Heart right ventricle (tissue), 16 donors: ENCODE measurements around the gene CISD2. TPM values are rescaled to one million over a fixed set of nuclear protein-coding genes. Genes with fewer than 3 reads are reported as not detected.
"Not testable (repeated sequence)": the region's sequence is repeated elsewhere in the genome, so short reads cannot be mapped to it uniquely, and the experiment has no call there.

Experiments
- ATAC-seq, 8 donors: fragments of 200-7000 bp; cut with Tn5 transposase; one replicate each; pipeline ENCODE4 v1.9.1; 2020; ENCODE audit warnings: mild to moderate bottlenecking in 8 of 8, moderate library complexity in 8 of 8, moderate number of reproducible peaks in 1 of 8
- DNase-seq, 2 donors: peaks; one replicate each; pipeline ENCODE4 v3.0.0-alpha.2; 2020
- H3K27ac ChIP-seq, 10 donors: fragments of 200-600 bp; sonication (generic) in 2 of 10; one replicate each; pipeline versions ENCODE4 v1.5.0 to v1.8.0; 2020 to 2022; ENCODE audit warnings: mild to moderate bottlenecking in 3 of 10
- H3K27me3 ChIP-seq, 7 donors: fragments of 200-600 bp; one replicate each; pipeline ENCODE4 v1.8.0; 2021 to 2022; ENCODE audit warnings: mild to moderate bottlenecking in 2 of 7
- H3K36me3 ChIP-seq, 9 donors: fragments of 200-600 bp; sonication (generic) in 1 of 9; one replicate each; pipeline versions ENCODE4 v1.5.0 to v1.8.0; 2020 to 2022; ENCODE audit warnings: mild to moderate bottlenecking in 2 of 9
- H3K4me1 ChIP-seq, 9 donors: fragments of 200-600 bp; sonication (generic) in 1 of 9; one replicate each; pipeline versions ENCODE4 v1.5.0 to v1.8.0; 2020 to 2022; ENCODE audit warnings: mild to moderate bottlenecking in 4 of 9
- H3K4me3 ChIP-seq, 10 donors: fragments of 200-600 bp; sonication (generic) in 2 of 10; one replicate each; pipeline versions ENCODE4 v1.5.0 to v1.8.0; 2020 to 2022; ENCODE audit warnings: mild to moderate bottlenecking in 7 of 10, moderate library complexity in 2 of 10
- H3K9me3 ChIP-seq, 11 donors: fragments of 200-600 bp in 10 of 11; sonication (generic) in 2 of 11; one replicate each; pipeline versions ENCODE4 v1.5.0 to v1.8.0; 2013 to 2022; ENCODE audit warnings: mild to moderate bottlenecking in 2 of 11, control low read depth in 1 of 11, moderate library complexity in 1 of 11
- CTCF ChIP-seq, 9 donors: fragments of 200-600 bp; sonication (generic) in 2 of 9; IDR thresholded peaks; one replicate each; pipeline versions ENCODE4 v1.5.0 to v1.8.0; 2021 to 2022; ENCODE audit warnings: antibody characterized with exemption in 9 of 9, mild to moderate bottlenecking in 5 of 9, moderate library complexity in 1 of 9
- WGBS, 2 donors: extraction: QIAGEN DNeasy Blood & Tissue Kit; methylation state at CpG; one replicate each; pipeline ENCODE4 v1.1.7; 2013; ENCODE audit warnings: inconsistent platforms in 1 of 2; 5-methylcytosine and 5-hydroxymethylcytosine counted together
- intact Hi-C, 10 donors: fragments of 100-400 bp; cut with DNase I; formaldehyde crosslinking; loops; one replicate each; pipeline versions ENCODE4 v1.11.1 to v1.14.2; 2022
- polyA plus RNA-seq, 2 donors: library from polyadenylated mRNA; stranded (reverse); fragments of 200-250 nt; gene quantifications; one replicate each; pipeline ENCODE4 v1.2.3, GENCODE V29; 2013
- total RNA-seq, 10 donors: library from RNA; stranded (reverse); fragmentation: NEBNext Ultra II Directional in 3 of 10; extraction: Animal tissue kit (Norgen Biotek cat#: 25700) in 3 of 10; gene quantifications; one replicate each; pipeline versions ENCODE4 v1.2.1 to v1.2.4, GENCODE V29; 2021 to 2023
- donor health status: Arrhythmogenic right ventricular cardiomyopathy.
- donor health status: ischemic (EF 13 %, LVEDD 7.1; RV severe dilation, severe dysfunction).
- donor health status: healthy with polysubstance abuse.
- donor health status: DM: no; HTN: yes; CAD: no.
- donor health status: DM: no; HTN: no; CAD: no.
- donor health status: ischemic (EF 25% LVEDD 6.9; RV normal size, moderate dysfunction).
- donor health status: ischemic (EF 25% LVEDD 5.7; RV mildly dilated, moderate dysfunction).
- donor health status: healthy.
- donor health status: DM: yes; HTN: yes; CAD: no.
- donor health status: Ischemic cardiomyopathy.
- donor health status: ischemic (EF 35%, LVEDD 5.7; RV mildly dilated, moderate dysfunction).
- donor health status: nonischemic (EF 11% LVEDD 7.7; RV severe dilation, severe dysfunction).
- donor health status: DM: yes; HTN: yes; CAD: no.
- donor health status: PGD.
- donor health status: ischemic (EF 29% LVEDD 5.4; RV normal size, mild dysfunction).
- donor health status: nonischemic (EF 23%, LVEDD 6.1; RV moderate dilation, normal function).

CISD2 gene
- total and polyA plus RNA-seq, 12 donors = 11.0 to 31.0 (median 16.9) TPM

DNA sequence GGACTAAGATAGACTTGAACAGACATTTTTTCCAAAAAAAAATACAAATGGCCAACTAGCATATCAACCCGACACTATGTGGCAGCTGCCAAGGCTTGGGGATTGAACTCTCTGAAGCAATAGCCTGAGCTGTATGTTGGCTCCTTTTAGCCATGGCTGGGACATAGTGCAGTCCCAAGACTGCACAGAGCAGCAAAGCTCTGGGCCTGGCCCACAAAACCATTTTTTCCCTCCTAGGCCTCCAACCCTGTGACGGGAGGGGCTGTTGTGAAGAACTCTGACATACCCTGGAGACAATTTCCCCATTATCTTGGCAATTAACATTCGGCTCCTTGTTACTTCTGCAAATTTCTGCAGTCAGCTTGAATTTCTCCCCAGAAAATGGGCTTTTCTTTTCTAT is 50.1 kb downstream of the CISD2 start:
- peaks cover 0 to 4% (median 0%) of the 10 kb centered on the region in 9 donors for H3K36me3 ChIP-seq
- H3K4me1 ChIP-seq = no peaks in the 10 kb centered on the region
- H3K27me3 ChIP-seq = no peaks in the 10 kb centered on the region
- no peak overlapping the region for H3K27ac ChIP-seq
- ATAC-seq (no peak), DNase-seq (no peak)
- no peak overlapping the region for H3K4me3 ChIP-seq
- TF ChIP-seq CTCF (IDR thresholded peaks at IDR 0.05) = no peak
- 87 to 92% methylated on average over 3 of the region's 3 CpGs for WGBS, 2 donors
- H3K9me3 ChIP-seq = peaks cover 0 to 56% (median 18%) of the 10 kb centered on the region in 11 donors
- intact Hi-C loops = no loop called here

GRCh38 chr4:102919697-102920096 is 50.9 kb downstream of the CISD2 start:
- H3K4me3 ChIP-seq, intact Hi-C loops, DNase-seq, H3K4me1 ChIP-seq, H3K36me3 ChIP-seq, H3K27me3 ChIP-seq, ATAC-seq, H3K27ac ChIP-seq: not testable (repeated sequence)
- WGBS, 2 donors = 81 to 84% methylated on average over 8 of the region's 8 CpGs
- peaks cover 0 to 56% (median 14%) of the 10 kb centered on the region in 11 donors for H3K9me3 ChIP-seq

DNA sequence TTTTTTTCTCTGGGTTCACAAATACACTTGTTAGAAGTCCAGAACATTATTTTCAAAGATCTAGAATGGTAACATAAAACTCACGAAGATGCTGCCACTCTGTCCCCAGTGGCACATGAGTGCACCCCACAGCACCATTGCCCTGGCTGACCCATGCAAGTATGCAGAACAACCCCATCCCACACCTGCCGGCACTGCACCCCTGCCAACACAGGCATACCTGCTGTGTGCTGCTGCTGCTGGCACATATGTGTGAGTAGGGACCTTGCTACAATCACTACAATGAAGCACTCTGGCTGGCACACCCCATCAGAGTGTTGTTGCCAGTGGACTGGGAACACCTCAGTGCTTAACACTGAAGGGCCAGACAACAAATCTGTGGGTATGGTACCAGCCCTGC is 66.9 kb downstream of the CISD2 start:
- no peaks in the 10 kb centered on the region for H3K4me1 ChIP-seq
- H3K36me3 ChIP-seq = no peaks in the 10 kb centered on the region
- ATAC-seq (no peak), DNase-seq (no peak)
- no peak overlapping the region for H3K4me3 ChIP-seq
- no peaks in the 10 kb centered on the region for H3K9me3 ChIP-seq
- no peaks in the 10 kb centered on the region for H3K27me3 ChIP-seq
- intact Hi-C loops = no loop called here
- 90 to 94% methylated on average over 2 of the region's 2 CpGs for WGBS, 2 donors
- TF ChIP-seq CTCF (IDR thresholded peaks at IDR 0.05) = no peak
- H3K27ac ChIP-seq = no peak overlapping the region

DNA sequence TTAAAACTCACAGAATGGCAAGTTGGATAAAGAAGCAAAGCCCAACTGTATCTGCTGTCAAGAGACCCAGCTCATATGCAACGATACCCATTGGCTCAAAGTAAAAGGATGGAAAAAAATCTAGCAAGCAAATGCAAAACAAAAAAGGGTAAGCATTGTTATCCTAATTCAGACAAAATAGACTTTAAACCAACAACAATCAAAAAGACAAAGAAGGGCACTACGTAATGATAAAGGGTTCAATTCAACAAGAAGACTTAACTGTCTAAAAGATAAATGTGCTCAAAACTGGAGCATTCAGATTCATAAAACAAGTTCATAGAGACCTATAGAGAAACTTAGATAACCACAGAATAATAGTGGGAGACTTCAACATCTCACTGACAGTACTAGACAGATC is 69.3 kb downstream of the CISD2 start:
- H3K4me1 ChIP-seq, H3K27ac ChIP-seq, H3K36me3 ChIP-seq, H3K27me3 ChIP-seq, ATAC-seq, H3K9me3 ChIP-seq, DNase-seq, H3K4me3 ChIP-seq, intact Hi-C loops: not testable (repeated sequence)
- WGBS, 2 donors = 55 to 68% methylated on average over 2 of the region's 2 CpGs

Other genes starting within 250 kb of the CISD2 start
- gene MANBA, start 108.0 kb upstream of the CISD2 start, total RNA-seq = 10 to 100 TPM; 17.9 to 47.7 (median 28.5) TPM
- 10 to 100 TPM in 1 of 2 donors, 1 to 10 TPM in 1; 8.9 to 10.7 TPM for gene MANBA, start 108.0 kb upstream of the CISD2 start, polyA plus RNA-seq
- gene UBE2D3, start 41.4 kb upstream of the CISD2 start, total RNA-seq = 100 to 1,000 TPM; 210 to 297 (median 250) TPM
- gene UBE2D3, start 41.4 kb upstream of the CISD2 start, polyA plus RNA-seq = 100 to 1,000 TPM in 1 of 2 donors, 10 to 100 TPM in 1; 99.3 to 227 TPM
- gene SLC9B1, start 150.7 kb downstream of the CISD2 start, total RNA-seq = 1 to 10 TPM in 2 of 10 donors, under 1 TPM in 5, not detected in 3; 0.19 to 1.4 (median 0.67) TPM
- under 1 TPM; 0.07 to 0.22 TPM for gene SLC9B1, start 150.7 kb downstream of the CISD2 start, polyA plus RNA-seq
- gene SLC9B2, start 207.8 kb downstream of the CISD2 start, total RNA-seq = 10 to 100 TPM in 1 of 10 donors, 1 to 10 TPM in 8, under 1 TPM in 1; 1.00 to 11.4 (median 3.6) TPM
- gene SLC9B2, start 207.8 kb downstream of the CISD2 start, polyA plus RNA-seq = 1 to 10 TPM; 1.9 to 3.0 TPM
- gene BDH2, start 230.8 kb downstream of the CISD2 start, total RNA-seq = 10 to 100 TPM; 20.2 to 27.2 (median 24.5) TPM
- 10 to 100 TPM; 22.5 to 25.4 TPM for gene BDH2, start 230.8 kb downstream of the CISD2 start, polyA plus RNA-seq